LNCAP (cell line): ENCODE data around the gene TRIM49.
"Not testable (repeated sequence)": the region's sequence is repeated elsewhere in the genome, so short reads cannot be mapped to it uniquely, and the experiment has no call there.

Experiments used
- TF ChIP-seq, protein P1 (sequence below): fragments of 450-650 bp; IDR thresholded peaks from 2 replicates; pipeline ENCODE4 v1.5.1; 2017; ENCODE audit warnings: mild to moderate bottlenecking

Gene TRIM49, protein sequence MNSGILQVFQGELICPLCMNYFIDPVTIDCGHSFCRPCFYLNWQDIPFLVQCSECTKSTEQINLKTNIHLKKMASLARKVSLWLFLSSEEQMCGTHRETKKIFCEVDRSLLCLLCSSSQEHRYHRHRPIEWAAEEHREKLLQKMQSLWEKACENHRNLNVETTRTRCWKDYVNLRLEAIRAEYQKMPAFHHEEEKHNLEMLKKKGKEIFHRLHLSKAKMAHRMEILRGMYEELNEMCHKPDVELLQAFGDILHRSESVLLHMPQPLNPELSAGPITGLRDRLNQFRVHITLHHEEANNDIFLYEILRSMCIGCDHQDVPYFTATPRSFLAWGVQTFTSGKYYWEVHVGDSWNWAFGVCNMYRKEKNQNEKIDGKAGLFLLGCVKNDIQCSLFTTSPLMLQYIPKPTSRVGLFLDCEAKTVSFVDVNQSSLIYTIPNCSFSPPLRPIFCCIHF

DNA sequence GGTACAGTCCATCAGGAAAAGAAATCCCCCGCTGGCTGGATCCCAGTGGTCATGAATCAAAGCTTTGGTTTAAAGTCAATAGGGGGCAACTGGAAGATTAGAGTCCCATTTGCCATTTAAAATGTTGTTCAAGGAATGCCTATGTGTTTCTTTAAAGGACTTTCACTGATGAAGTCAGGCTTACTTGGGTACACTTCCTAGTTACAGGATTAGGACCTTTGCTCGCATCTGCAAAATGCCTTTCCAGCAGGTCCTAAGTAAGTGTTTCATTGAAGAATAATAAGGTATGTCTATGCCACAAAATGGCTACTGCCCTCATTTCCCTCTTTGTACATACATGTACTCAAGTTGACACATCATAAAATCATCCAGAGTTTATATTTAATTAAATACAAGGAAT, at the start of gene TRIM49:
TRIM49 (minus strand) TSS at position 101 of the 400 bp plus-strand sequence. CDS start 4,106 bp downstream, outside the sequence.
- TF ChIP-seq, protein P1, sequence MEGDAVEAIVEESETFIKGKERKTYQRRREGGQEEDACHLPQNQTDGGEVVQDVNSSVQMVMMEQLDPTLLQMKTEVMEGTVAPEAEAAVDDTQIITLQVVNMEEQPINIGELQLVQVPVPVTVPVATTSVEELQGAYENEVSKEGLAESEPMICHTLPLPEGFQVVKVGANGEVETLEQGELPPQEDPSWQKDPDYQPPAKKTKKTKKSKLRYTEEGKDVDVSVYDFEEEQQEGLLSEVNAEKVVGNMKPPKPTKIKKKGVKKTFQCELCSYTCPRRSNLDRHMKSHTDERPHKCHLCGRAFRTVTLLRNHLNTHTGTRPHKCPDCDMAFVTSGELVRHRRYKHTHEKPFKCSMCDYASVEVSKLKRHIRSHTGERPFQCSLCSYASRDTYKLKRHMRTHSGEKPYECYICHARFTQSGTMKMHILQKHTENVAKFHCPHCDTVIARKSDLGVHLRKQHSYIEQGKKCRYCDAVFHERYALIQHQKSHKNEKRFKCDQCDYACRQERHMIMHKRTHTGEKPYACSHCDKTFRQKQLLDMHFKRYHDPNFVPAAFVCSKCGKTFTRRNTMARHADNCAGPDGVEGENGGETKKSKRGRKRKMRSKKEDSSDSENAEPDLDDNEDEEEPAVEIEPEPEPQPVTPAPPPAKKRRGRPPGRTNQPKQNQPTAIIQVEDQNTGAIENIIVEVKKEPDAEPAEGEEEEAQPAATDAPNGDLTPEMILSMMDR: not testable (repeated sequence)
